GM12891 (cell line): ENCODE data around the gene RAPGEF4.

Experiments
- DNase-seq: peaks from one replicate; pipeline ENCODE4 v3.0.0; 2011; ENCODE audit warnings: low spot score; ENCODE audit not compliant: insufficient read length
- FAIRE-seq: peaks from 2 replicates; lab custom pipeline; 2011; peaks lifted over from hg19 to GRCh38; lab: Jason Lieb, UNC
- PAX5 ChIP-seq: IDR thresholded peaks from 2 replicates; pipeline ENCODE4 v1.6.1; 2011; ENCODE audit warnings: low read length, moderate library complexity, mild to moderate bottlenecking; ENCODE audit not compliant: insufficient read depth, severe bottlenecking
- POLR2A ChIP-seq: IDR thresholded peaks from 2 replicates; pipeline ENCODE4 v1.6.1; 2011; ENCODE audit warnings: low read depth, low read length, control low read depth
- POLR2AphosphoS5 ChIP-seq: IDR thresholded peaks from 2 replicates; pipeline ENCODE4 v1.6.1; 2011; ENCODE audit warnings: low read depth, low read length, control low read depth
- POU2F2 ChIP-seq: IDR thresholded peaks from 2 replicates; pipeline ENCODE4 v1.6.1; 2011; ENCODE audit warnings: low read depth, mild to moderate bottlenecking, control low read depth, low read length, moderate library complexity
- SPI1 ChIP-seq: IDR thresholded peaks from 2 replicates; pipeline ENCODE4 v1.6.1; 2011; ENCODE audit warnings: low read depth, low read length, control low read depth
- TAF1 ChIP-seq: IDR thresholded peaks from 2 replicates; pipeline ENCODE4 v1.6.1; 2011; ENCODE audit warnings: low read depth, low read length, control low read depth

The RAPGEF4 gene

DNA sequence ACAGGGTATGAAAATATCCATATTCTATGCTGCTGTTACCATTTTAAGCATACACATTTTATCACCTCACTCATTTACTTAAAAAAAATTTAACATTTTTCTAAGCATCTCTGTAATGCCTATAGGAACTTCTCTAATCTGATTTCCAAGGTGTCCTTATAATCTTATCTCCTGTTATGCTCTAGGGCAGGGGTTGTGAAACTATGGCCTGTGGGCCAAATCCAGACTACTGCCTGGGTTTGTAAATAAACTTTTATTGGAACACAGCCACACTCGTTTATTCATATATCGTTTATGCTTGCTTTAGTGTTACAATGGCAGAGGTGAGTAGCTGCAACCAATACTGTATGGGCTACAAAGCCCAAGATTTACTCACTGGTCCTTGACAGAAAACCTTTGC is 151.6 kb downstream of the RAPGEF4 start:
- TF ChIP-seq PAX5: no peak
- no peak for TF ChIP-seq TAF1
- TF ChIP-seq POLR2A: no peak
- TF ChIP-seq POLR2AphosphoS5: no peak
- no peak for DNase-seq
- no peak for FAIRE-seq

DNA sequence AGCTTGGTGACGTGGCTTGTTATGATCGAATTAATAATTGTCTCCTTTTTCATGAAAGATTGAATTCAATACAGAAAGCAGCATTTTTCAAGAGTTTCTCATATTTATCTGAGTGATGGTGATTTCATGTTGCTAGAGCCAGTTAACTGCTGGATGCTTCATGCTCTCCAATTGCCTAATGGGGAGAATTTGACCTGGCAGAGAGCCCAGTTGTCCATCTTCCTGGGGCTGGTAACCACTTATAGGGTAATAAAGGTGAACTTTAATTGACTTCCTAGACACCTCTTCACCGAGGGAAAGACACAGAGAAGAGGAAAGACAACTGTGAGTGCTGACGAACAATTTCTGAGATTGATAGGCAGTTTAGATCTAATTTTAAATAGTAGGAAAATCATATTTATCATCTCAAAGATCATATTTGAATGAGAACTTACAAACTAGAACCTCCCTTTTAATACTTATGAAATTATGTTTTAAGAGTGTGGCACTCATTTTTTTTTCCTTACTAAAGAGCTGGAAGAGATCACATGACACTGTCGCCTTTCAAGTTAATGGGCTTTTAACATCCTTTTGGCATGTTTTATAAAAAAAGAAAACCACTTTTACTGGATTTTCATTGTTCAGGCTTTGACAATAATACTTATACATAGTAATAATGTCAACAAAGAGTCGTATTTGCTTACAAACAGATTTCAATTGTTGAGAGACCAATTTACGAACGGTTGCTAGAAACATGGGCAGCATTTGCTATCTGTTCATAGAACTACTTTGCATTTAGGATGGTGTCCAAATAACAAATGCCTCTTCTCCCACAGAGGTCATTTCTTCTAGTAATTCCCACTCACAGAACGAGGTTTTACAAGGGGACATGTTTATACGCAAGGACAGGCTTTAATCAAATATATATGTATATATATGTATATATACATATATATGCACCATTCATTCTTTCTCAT is 153.3 kb downstream of the RAPGEF4 start:
- no peak for FAIRE-seq
- no peak for TF ChIP-seq POU2F2
- no peak for TF ChIP-seq POLR2A
- TF ChIP-seq SPI1: no peak
- no peak for TF ChIP-seq TAF1
- TF ChIP-seq POLR2AphosphoS5: no peak
- no peak for TF ChIP-seq PAX5
- no peak for DNase-seq

- FAIRE-seq: no peak
- TF ChIP-seq POLR2A (no peak), TAF1 (no peak), SPI1 (no peak), PAX5 (no peak), POLR2AphosphoS5 (no peak), POU2F2 (no peak)
- no peak for DNase-seq
These were observed 154.3 kb downstream of the RAPGEF4 start for GRCh38 chr2:172889768-172890430.

GRCh38 chr2:172893111-172893510 is 157.5 kb downstream of the RAPGEF4 start:
- TF ChIP-seq PAX5 (no peak), SPI1 (no peak), POU2F2 (no peak), POLR2A (no peak), TAF1 (no peak), POLR2AphosphoS5 (no peak)
- no peak for DNase-seq
- no peak for FAIRE-seq

DNA sequence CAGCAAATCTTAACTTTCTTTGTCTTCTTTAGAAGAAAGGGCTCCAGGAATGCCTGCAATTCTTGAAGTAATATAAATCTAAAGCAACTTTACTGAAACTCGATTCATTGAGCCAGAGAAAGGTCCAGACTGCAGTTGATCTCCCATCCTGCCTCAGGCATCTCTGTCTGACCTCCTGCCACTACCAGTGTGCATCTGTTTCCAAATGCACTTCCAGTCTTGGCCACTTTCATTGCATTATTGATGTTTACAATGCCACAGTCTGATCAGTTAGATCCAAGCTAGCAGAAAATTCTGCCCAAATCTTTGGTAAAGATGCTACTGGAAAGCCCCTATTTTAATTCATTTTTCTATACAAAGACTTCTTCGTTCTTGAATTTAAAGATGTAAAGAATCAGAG is 158.0 kb downstream of the RAPGEF4 start:
- TF ChIP-seq TAF1 (no peak), PAX5 (no peak), POLR2AphosphoS5 (no peak), SPI1 (no peak), POU2F2 (no peak), POLR2A (no peak)
- DNase-seq (no peak), FAIRE-seq (no peak)

DNA sequence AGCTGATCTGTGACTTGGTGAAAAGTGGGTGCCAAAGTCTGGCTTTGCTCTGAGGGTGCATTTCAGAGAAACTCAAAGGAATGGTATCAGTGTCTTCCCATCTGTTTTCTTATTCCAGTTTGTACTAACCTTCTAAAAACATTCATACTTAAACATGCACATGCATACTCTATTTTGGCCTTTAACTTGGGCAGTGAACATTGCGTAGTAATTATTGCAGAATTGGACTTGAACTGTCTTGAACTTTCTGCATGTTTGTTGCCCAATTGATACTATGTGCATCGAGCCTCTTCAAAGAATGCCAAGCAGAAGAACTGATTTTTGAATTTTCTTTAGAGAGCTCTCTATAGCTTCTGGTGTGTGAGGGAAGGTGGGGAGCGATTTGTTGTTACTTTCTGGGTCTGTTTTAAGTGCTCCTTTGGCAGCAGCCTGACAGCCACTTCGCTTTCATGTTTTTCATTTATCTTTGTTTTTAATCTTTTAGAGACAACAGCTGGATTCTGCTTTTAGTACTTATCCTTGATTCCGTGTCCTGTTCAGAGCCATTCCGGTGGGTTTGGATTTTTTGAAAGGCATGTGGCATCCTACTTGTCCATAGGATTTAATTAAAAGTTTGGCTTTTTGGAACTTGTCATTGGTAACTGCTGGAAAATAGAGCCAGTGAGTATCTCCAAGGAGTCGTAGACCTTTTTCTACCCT is 159.2 kb downstream of the RAPGEF4 start:
- FAIRE-seq (no peak), DNase-seq (no peak)
- no peak for TF ChIP-seq PAX5
- TF ChIP-seq SPI1: no peak
- no peak for TF ChIP-seq POLR2AphosphoS5
- TF ChIP-seq POU2F2: no peak
- no peak for TF ChIP-seq TAF1
- no peak for TF ChIP-seq POLR2A

DNA sequence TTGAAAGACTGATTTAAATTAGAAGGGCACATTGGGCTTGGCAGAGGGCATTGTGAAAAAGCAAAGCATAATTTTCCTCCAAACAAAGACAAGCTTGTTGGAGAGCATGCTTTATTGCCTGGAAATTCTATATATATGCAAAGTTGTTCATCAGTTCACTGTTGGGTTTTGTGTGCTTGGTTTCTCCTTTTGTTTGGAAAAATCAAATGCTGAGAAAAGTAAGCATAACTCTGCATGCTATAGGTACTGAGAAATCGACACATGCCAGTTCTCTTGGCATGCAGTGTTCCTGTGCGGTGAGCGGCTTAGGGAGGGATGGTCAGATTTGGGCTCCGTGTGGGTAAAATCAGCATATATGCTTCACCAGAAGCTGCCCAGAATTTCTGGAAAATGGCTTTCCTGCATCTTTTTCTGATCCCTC is 161.0 kb downstream of the RAPGEF4 start:
- TF ChIP-seq TAF1: no peak
- TF ChIP-seq SPI1: no peak
- TF ChIP-seq PAX5: no peak
- TF ChIP-seq POLR2A: no peak
- TF ChIP-seq POLR2AphosphoS5: no peak
- no peak for TF ChIP-seq POU2F2
- FAIRE-seq (no peak), DNase-seq (no peak)

DNA sequence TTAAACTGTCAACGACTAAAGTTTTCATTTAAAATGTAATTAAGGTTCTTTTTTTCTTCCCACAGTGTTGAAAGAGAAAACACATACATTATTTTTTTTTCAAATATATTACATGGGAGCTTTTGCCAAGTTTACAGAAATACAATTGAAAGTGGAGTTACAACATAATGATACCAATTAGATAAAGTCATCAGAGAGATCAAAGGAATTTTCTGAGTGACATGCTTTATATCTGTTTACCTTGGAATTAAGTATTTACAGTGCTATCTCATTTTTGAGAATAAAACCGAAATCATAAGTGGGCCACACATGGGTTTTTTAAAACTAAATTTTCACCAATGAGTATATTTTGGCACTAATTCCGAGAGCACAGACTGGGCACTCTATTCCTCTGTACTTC is 165.2 kb downstream of the RAPGEF4 start:
- FAIRE-seq (no peak), DNase-seq (no peak)
- TF ChIP-seq PAX5 (no peak), POLR2AphosphoS5 (no peak), POLR2A (no peak), POU2F2 (no peak), SPI1 (no peak), TAF1 (no peak)

DNA sequence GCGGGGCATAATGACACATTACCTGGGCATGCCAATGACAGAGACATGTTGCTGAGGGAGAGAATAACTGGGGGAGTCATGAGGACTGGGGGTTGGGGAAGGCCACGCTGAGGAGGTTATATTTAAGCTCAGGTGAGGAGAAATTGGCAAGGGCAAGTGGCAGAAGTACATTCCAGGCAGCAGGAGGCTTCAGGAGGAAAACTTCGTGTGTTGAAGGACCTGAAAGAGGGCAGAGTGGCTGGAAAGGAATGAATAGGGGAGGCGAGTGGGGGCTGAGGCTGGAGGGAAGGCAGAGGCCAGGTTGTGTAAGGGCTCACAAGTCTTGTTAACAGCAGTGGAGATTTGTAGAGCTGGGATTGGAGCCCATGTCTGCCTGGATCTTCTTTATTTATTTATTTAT is 166.3 kb downstream of the RAPGEF4 start:
- no peak for FAIRE-seq
- no peak for TF ChIP-seq POLR2A
- TF ChIP-seq PAX5: no peak
- TF ChIP-seq TAF1: no peak
- TF ChIP-seq POLR2AphosphoS5: no peak
- no peak for TF ChIP-seq POU2F2
- TF ChIP-seq SPI1: no peak
- no peak for DNase-seq
